ENCODE measurements around the gene RBM47. TPM values are rescaled to one million over a fixed set of nuclear protein-coding genes. Genes with fewer than 3 reads are reported as not detected.

Gene RBM47
- total and polyA plus RNA-seq, 9 of the 15 experiments (the other 6 are each of a cell fraction or from before 2014, with no cell fraction given): 1.4 to 6.4 (median 3.3) TPM

GRCh38 chr4:40525752-40526598 is 103.7 kb downstream of the RBM47 start (continued):
- TF ChIP-seq MTA3 (IDR thresholded peaks at IDR 0.05; ENCODE audit: borderline replicate concordance): peak; percentile 68; the same call in 1 of the 2 replicates
- TF ChIP-seq NUFIP1 (IDR thresholded peaks at IDR 0.05; ENCODE audit: partially characterized antibody): peak; percentile 32
- no peak for TF ChIP-seq FOS (IDR thresholded peaks at IDR 0.05; ENCODE audit: extremely low read depth, insufficient read length)
- no peak for TF ChIP-seq SAFB2 (IDR thresholded peaks at IDR 0.05; ENCODE audit: borderline replicate concordance, low read depth, low read length, severe bottlenecking)
- TF ChIP-seq ERF (CRISPR knock-in tag; IDR thresholded peaks at IDR 0.05): no peak
- TF ChIP-seq ZNF507 (tag; conservative IDR thresholded peaks at IDR 0.05): no peak
- TF ChIP-seq UBTF (IDR thresholded peaks at IDR 0.05; ENCODE audit: borderline replicate concordance in 1 of 2, low read depth in 2 of 2, low read length in 2 of 2): no peak
- TF ChIP-seq ZNF699 (CRISPR knock-in tag; IDR thresholded peaks at IDR 0.05; ENCODE audit: insufficient replicate concordance): no peak
- peak in 1 of 3 experiments; percentile 23 for TF ChIP-seq YY1 (IDR thresholded peaks at IDR 0.05; ENCODE audit: borderline replicate concordance in 1 of 3, control insufficient read depth in 1 of 3, extremely low read depth in 1 of 3, insufficient read depth in 3 of 3, insufficient read length in 1 of 3, insufficient replicate concordance in 2 of 3, low read depth in 1 of 3, low read length in 2 of 3)
- TF ChIP-seq BACH1 (tag; IDR thresholded peaks at IDR 0.05): peak; percentile 99
- no peak for TF ChIP-seq E2F5 (CRISPR knock-in tag; IDR thresholded peaks at IDR 0.05)
- no peak for TF ChIP-seq SIX5 (IDR thresholded peaks at IDR 0.05; ENCODE audit: borderline replicate concordance in 1 of 2, insufficient read depth in 1 of 2, low read depth in 1 of 2, low read length in 2 of 2)
- TF ChIP-seq E2F1 (CRISPR knock-in tag; IDR thresholded peaks at IDR 0.05): no peak
- no peak for TF ChIP-seq ZNF165 (CRISPR knock-in tag; IDR thresholded peaks at IDR 0.05; ENCODE audit: borderline replicate concordance)
- 0 out of 2 replicates have a peak, but pooled peaks have one; percentile 14 for TF ChIP-seq JUN (IDR thresholded peaks at IDR 0.05; ENCODE audit: borderline replicate concordance, low read depth, low read length)
- no peak for TF ChIP-seq JUN (CRISPR knock-in tag; IDR thresholded peaks at IDR 0.05; ENCODE audit: borderline replicate concordance)
- no peak; the same call in 1 of the 2 replicates for TF ChIP-seq CEBPB (tag; IDR thresholded peaks at IDR 0.05)
- TF ChIP-seq GABPB2 (CRISPR knock-in tag; conservative IDR thresholded peaks at IDR 0.05): no peak
- TF ChIP-seq THRB (CRISPR knock-in tag; conservative IDR thresholded peaks at IDR 0.05): 0 out of 2 replicates have a peak, but pooled peaks have one; percentile 17
- TF ChIP-seq ZBTB1 (CRISPR knock-in tag; IDR thresholded peaks at IDR 0.05; ENCODE audit: borderline replicate concordance, low read depth): no peak
